D341Med (cell line): Measurements from ENCODE around the gene PARP9.
"Not testable (repeated sequence)": the region's sequence is repeated elsewhere in the genome, so short reads cannot be mapped to it uniquely, and the experiment has no call there.

Experiments
- DNase-seq: peaks from one replicate; pipeline ENCODE4 v3.0.0; 2012; ENCODE audit warnings: low spot score

The PARP9 gene

GRCh38 chr3:122576174-122576940 lies 12.3 kb upstream of the PARP9 start:
- DNase-seq, result no peak

GRCh38 chr3:122572940-122573412 lies 8.9 kb upstream of the PARP9 start:
- no peak for DNase-seq

- no peak for DNase-seq
Observed at GRCh38 chr3:122568755-122569154, 4.7 kb upstream of the PARP9 start.

- DNase-seq, result not testable (repeated sequence)
Observed at GRCh38 chr3:122568131-122568530, 4.0 kb upstream of the PARP9 start.

GRCh38 chr3:122563717-122564025 lies 429 bp downstream of the PARP9 start:
- DNase-seq, result no peak

GRCh38 chr3:122562923-122563716 lies 980 bp downstream of the PARP9 start:
- DNase-seq, result no peak

- DNase-seq, result peak; percentile 49
Observed at GRCh38 chr3:122560680-122561079, 3.4 kb downstream of the PARP9 start.

- no peak for DNase-seq
Observed at GRCh38 chr3:122559906-122560305, 4.2 kb downstream of the PARP9 start.

- DNase-seq, result no peak
Observed at GRCh38 chr3:122558605-122559004, 5.5 kb downstream of the PARP9 start.

GRCh38 chr3:122557356-122557755 lies 6.7 kb downstream of the PARP9 start:
- no peak for DNase-seq

GRCh38 chr3:122555275-122556071 lies 8.6 kb downstream of the PARP9 start:
- DNase-seq, result no peak

GRCh38 chr3:122553171-122553570 lies 10.9 kb downstream of the PARP9 start:
- DNase-seq, result no peak

- DNase-seq, result no peak
Observed at GRCh38 chr3:122548619-122549018, 15.5 kb downstream of the PARP9 start.

- no peak for DNase-seq
Observed at GRCh38 chr3:122548076-122548475, 16.0 kb downstream of the PARP9 start.

GRCh38 chr3:122546151-122546550 lies 17.9 kb downstream of the PARP9 start:
- no peak for DNase-seq

- DNase-seq, result no peak
Observed at GRCh38 chr3:122538956-122539490, 25.1 kb downstream of the PARP9 start.

- no peak for DNase-seq
Observed at GRCh38 chr3:122536632-122537001, 27.5 kb downstream of the PARP9 start.

GRCh38 chr3:122535964-122536631 lies 28.0 kb downstream of the PARP9 start:
- no peak for DNase-seq

GRCh38 chr3:122533931-122534334 lies 30.2 kb downstream of the PARP9 start:
- DNase-seq, result no peak

GRCh38 chr3:122533480-122533879 lies 30.6 kb downstream of the PARP9 start:
- no peak for DNase-seq

GRCh38 chr3:122530164-122530563 lies 33.9 kb downstream of the PARP9 start:
- no peak for DNase-seq

- no peak for DNase-seq
Observed at GRCh38 chr3:122523317-122523716, 40.8 kb downstream of the PARP9 start.
